HEK293T (cell line): ENCODE measurements around the gene PRSS50.

Source experiments
- ARNT ChIP-seq: fragments of 450-650 bp; IDR thresholded peaks from 2 replicates; pipeline ENCODE4 v1.6.1; 2017; ENCODE audit warnings: mild to moderate bottlenecking
- BHLHE40 ChIP-seq: fragments of 450-650 bp; IDR thresholded peaks from 2 replicates; pipeline ENCODE4 v1.6.1; 2016; ENCODE audit warnings: mild to moderate bottlenecking, moderate library complexity, borderline replicate concordance
- CTBP1 ChIP-seq: fragments of 450-650 bp; IDR thresholded peaks from 2 replicates; pipeline ENCODE4 v1.6.1; 2016; ENCODE audit warnings: borderline replicate concordance
- ELF4 ChIP-seq: fragments of 450-650 bp; IDR thresholded peaks from 2 replicates; pipeline ENCODE4 v1.6.1; 2017; ENCODE audit warnings: antibody characterized with exemption
- FOXM1 ChIP-seq: fragments of 450-650 bp; IDR thresholded peaks from 2 replicates; pipeline ENCODE4 v1.6.1; 2017; ENCODE audit warnings: mild to moderate bottlenecking, borderline replicate concordance
- HDGF ChIP-seq: fragments of 450-650 bp; IDR thresholded peaks from 2 replicates; pipeline ENCODE4 v1.6.1; 2017; ENCODE audit warnings: antibody characterized with exemption, borderline replicate concordance
- L3MBTL2 ChIP-seq: fragments of 450-650 bp; conservative IDR thresholded peaks from 2 replicates; pipeline ENCODE4 v1.6.1; 2016; ENCODE audit warnings: mild to moderate bottlenecking
- NFRKB ChIP-seq: fragments of 450-650 bp; IDR thresholded peaks from 2 replicates; pipeline ENCODE4 v1.6.1; 2016; ENCODE audit warnings: mild to moderate bottlenecking, moderate library complexity
- SP1 ChIP-seq: fragments of 450-650 bp; IDR thresholded peaks from 2 replicates; pipeline ENCODE4 v1.6.1; 2017
- TARDBP ChIP-seq: fragments of 450-650 bp; IDR thresholded peaks from 2 replicates; pipeline ENCODE4 v1.6.1; 2016
- ZNF384 ChIP-seq: fragments of 450-650 bp; IDR thresholded peaks from 2 replicates; pipeline ENCODE4 v1.6.1; 2016
- TF ChIP-seq, protein P1 (sequence below): fragments of 450-650 bp; IDR thresholded peaks from 2 replicates; pipeline ENCODE4 v1.6.1; 2016

DNA sequence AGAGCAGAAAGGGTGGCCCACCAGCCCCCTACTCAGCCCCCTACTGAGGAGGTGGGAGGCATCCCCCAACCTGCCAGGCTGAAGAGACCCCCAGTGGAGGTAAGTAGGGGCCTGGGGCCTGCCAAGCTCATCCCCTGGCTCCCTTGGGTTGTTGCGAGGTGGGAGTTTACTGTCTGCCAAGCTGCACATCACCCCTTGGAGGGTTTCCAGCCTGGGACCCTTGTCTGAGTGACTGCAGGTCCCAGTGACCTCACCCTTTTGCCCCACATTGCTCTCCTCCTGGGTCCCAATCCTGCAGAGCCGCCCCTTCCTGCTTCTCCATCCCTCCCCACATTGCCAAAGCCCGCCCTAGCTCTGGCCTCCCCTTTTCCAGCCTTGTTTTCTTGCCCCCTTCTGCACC, 23.1 kb downstream of the PRSS50 start:
- TF ChIP-seq NFRKB: no peak
- no peak for TF ChIP-seq CTBP1
- no peak for TF ChIP-seq BHLHE40
- no peak for TF ChIP-seq ZNF384
- no peak for TF ChIP-seq FOXM1
- TF ChIP-seq SP1: no peak
- no peak for TF ChIP-seq ARNT
- no peak for TF ChIP-seq ELF4
- TF ChIP-seq TARDBP: no peak
- no peak for TF ChIP-seq HDGF
- TF ChIP-seq, protein P1, sequence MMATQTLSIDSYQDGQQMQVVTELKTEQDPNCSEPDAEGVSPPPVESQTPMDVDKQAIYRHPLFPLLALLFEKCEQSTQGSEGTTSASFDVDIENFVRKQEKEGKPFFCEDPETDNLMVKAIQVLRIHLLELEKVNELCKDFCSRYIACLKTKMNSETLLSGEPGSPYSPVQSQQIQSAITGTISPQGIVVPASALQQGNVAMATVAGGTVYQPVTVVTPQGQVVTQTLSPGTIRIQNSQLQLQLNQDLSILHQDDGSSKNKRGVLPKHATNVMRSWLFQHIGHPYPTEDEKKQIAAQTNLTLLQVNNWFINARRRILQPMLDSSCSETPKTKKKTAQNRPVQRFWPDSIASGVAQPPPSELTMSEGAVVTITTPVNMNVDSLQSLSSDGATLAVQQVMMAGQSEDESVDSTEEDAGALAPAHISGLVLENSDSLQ: no peak
- no peak for TF ChIP-seq L3MBTL2
